Measurements from ENCODE around the gene CCDC141.
"Not testable (repeated sequence)": the region's sequence is repeated elsewhere in the genome, so short reads cannot be mapped to it uniquely, and the experiment has no call there.

Gene CCDC141

GRCh38 chr2:179049546-179050311, at the start of gene CCDC141:
TSS of gene CCDC141 (minus strand) at chr2:179050137. CDS start at chr2:179049941, 196 bp downstream.
- no peak for DNase-seq

GRCh38 chr2:179098080-179098689, 48.2 kb upstream of the CCDC141 start:
- no peak for DNase-seq

GRCh38 chr2:179097131-179097530, 47.2 kb upstream of the CCDC141 start:
- DNase-seq, result no peak

- DNase-seq, result no peak
Measured at GRCh38 chr2:179096090-179096489, 46.2 kb upstream of the CCDC141 start.

- DNase-seq, result not testable (repeated sequence)
Measured at GRCh38 chr2:179092912-179093311, 43.0 kb upstream of the CCDC141 start.

GRCh38 chr2:179082697-179083096, 32.8 kb upstream of the CCDC141 start:
- DNase-seq, result no peak

GRCh38 chr2:179081954-179082353, 32.0 kb upstream of the CCDC141 start:
- DNase-seq, result no peak

- no peak for DNase-seq
Measured at GRCh38 chr2:179072527-179072926, 22.6 kb upstream of the CCDC141 start.

- DNase-seq, result no peak
Measured at GRCh38 chr2:179071810-179072355, 21.9 kb upstream of the CCDC141 start.

- no peak for DNase-seq
Measured at GRCh38 chr2:179070895-179071294, 21.0 kb upstream of the CCDC141 start.

GRCh38 chr2:179069685-179070084, 19.7 kb upstream of the CCDC141 start:
- DNase-seq, result no peak

- no peak for DNase-seq
Measured at GRCh38 chr2:179068991-179069643, 19.2 kb upstream of the CCDC141 start.

- DNase-seq, result no peak
Measured at GRCh38 chr2:179059026-179059700, 9.2 kb upstream of the CCDC141 start.

GRCh38 chr2:179057737-179058136, 7.8 kb upstream of the CCDC141 start:
- no peak for DNase-seq

GRCh38 chr2:179053568-179053967, 3.6 kb upstream of the CCDC141 start:
- DNase-seq, result not testable (repeated sequence)

GRCh38 chr2:179051250-179051649, 1.3 kb upstream of the CCDC141 start:
- no peak for DNase-seq

- no peak for DNase-seq
Measured at GRCh38 chr2:179050755-179051154, 818 bp upstream of the CCDC141 start.

- DNase-seq, result peak; percentile 18
Measured at GRCh38 chr2:179049203-179049545, 763 bp downstream of the CCDC141 start.

- no peak for DNase-seq
Measured at GRCh38 chr2:179048099-179048498, 1.8 kb downstream of the CCDC141 start.

GRCh38 chr2:179045602-179046001, 4.3 kb downstream of the CCDC141 start:
- not testable (repeated sequence) for DNase-seq

- no peak for DNase-seq
Measured at GRCh38 chr2:179044500-179044899, 5.4 kb downstream of the CCDC141 start.

- DNase-seq, result no peak
Measured at GRCh38 chr2:179037807-179038206, 12.1 kb downstream of the CCDC141 start.

GRCh38 chr2:179036353-179036905, 13.5 kb downstream of the CCDC141 start:
- DNase-seq, result no peak

Measured in NCI-H510A treated with DMSO at 0.1 percent for 48 hours (cell line).